ENCODE measurements around the gene DGKQ.

The DGKQ gene, protein sequence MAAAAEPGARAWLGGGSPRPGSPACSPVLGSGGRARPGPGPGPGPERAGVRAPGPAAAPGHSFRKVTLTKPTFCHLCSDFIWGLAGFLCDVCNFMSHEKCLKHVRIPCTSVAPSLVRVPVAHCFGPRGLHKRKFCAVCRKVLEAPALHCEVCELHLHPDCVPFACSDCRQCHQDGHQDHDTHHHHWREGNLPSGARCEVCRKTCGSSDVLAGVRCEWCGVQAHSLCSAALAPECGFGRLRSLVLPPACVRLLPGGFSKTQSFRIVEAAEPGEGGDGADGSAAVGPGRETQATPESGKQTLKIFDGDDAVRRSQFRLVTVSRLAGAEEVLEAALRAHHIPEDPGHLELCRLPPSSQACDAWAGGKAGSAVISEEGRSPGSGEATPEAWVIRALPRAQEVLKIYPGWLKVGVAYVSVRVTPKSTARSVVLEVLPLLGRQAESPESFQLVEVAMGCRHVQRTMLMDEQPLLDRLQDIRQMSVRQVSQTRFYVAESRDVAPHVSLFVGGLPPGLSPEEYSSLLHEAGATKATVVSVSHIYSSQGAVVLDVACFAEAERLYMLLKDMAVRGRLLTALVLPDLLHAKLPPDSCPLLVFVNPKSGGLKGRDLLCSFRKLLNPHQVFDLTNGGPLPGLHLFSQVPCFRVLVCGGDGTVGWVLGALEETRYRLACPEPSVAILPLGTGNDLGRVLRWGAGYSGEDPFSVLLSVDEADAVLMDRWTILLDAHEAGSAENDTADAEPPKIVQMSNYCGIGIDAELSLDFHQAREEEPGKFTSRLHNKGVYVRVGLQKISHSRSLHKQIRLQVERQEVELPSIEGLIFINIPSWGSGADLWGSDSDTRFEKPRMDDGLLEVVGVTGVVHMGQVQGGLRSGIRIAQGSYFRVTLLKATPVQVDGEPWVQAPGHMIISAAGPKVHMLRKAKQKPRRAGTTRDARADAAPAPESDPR

GRCh38 chr4:973431-974397 is at the start of gene DGKQ:
TSS of gene DGKQ (minus strand) at chr4:973569. CDS start at chr4:973482, 87 bp downstream.
- DNase-seq = no peak

DNA sequence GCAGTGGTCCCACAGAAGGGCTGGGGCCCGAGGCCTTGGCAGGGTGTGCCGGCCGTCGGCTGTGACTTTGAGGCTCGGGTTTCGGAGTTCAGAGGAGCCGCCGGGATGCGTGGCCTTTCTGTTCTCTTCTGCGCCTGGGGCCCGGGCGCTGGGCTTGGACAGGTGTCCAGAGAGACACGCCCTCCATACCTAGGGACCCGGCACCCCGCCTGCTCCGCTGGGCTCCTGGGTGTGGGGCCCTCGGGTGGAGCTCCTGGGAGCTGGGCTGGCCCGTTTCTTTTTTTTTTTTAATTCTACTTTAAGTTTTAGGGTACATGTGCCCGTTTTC is 49.3 kb upstream of the DGKQ start:
- no peak for DNase-seq

GRCh38 chr4:1022051-1022738 is 48.8 kb upstream of the DGKQ start:
- DNase-seq = no peak

DNA sequence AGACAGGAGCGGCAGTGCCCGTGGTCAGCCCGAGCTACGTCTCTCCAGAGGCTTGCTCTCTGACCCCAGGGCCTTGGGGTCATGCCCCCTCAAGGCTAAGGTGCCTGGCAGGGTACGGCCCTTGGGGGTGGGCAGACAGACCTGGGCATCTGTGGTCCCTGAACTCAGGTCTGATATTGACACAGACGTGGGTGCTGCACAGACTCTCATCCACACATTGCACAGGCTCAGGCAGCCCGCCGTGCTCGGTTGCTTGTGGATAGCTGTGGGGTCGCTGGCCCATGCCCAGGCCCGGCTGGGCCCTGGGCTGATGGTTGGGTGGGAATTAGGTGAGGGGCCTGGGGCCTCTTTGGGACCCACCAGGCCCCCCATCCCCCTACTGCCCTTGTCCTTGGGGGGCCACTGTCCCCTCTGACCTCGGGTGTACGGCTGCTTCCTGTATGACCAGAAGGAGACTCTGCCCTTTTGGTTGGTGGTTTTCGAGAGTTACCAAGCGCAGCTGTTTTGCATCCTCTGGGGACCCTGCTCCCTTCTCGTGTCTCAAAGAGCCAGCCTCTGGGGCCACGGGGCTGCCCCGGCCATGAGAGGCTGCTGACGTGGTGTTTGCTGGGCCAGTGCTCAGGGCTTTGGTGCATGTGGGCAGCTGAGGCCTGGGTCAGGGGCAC is 48.1 kb upstream of the DGKQ start:
- no peak for DNase-seq

GRCh38 chr4:1019729-1020470 is 46.5 kb upstream of the DGKQ start:
- no peak for DNase-seq

DNA sequence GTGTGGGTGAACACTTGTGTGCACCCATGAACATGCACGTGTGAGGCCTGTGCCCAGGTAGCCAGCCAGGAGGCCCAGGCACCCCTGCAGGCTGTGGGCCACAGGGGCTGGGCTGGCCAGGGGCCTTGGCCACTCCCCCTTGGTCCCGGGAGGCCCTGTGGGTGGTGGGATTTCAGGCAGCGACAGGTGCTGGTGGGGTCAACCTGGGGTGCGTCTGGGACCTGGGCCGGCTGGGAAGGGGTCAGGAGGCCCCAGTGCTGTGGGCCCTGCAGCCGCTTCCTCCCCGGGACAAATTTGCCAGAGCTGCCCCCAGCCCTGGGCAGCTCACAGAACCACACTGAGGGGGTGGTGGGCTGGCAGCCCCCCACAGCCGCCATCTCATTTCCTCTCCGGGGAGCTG is 46.0 kb upstream of the DGKQ start:
- no peak for DNase-seq

- DNase-seq = no peak
These were observed 45.0 kb upstream of the DGKQ start for GRCh38 chr4:1018147-1019020.

GRCh38 chr4:1017706-1018105 is 44.3 kb upstream of the DGKQ start:
- DNase-seq = no peak

- DNase-seq = no peak
These were observed 43.8 kb upstream of the DGKQ start for GRCh38 chr4:1017211-1017610.

GRCh38 chr4:1015746-1016145 is 42.4 kb upstream of the DGKQ start:
- DNase-seq = no peak

DNA sequence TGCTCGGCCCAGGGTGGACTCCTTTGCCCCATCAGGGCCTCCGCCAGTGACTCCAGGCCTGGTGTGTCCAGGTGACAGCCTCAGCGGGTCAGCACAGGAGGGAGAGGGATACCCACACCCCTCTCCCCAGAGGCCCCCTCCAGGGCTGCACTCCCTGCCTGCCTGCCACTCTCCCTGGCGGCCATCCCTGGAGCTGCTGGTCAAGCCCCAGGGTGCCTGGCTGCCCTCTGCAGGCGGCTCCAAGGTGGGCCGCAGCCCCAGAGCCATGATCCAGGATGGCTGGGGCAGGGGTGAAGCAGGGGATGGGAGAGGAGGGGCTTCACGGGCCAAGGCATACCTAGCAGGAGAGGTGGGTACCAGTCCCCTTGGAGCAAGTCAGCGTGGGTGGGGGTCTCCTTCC is 41.8 kb upstream of the DGKQ start:
- DNase-seq = no peak

- DNase-seq = no peak
These were observed 41.2 kb upstream of the DGKQ start for GRCh38 chr4:1014291-1015167.

DNA sequence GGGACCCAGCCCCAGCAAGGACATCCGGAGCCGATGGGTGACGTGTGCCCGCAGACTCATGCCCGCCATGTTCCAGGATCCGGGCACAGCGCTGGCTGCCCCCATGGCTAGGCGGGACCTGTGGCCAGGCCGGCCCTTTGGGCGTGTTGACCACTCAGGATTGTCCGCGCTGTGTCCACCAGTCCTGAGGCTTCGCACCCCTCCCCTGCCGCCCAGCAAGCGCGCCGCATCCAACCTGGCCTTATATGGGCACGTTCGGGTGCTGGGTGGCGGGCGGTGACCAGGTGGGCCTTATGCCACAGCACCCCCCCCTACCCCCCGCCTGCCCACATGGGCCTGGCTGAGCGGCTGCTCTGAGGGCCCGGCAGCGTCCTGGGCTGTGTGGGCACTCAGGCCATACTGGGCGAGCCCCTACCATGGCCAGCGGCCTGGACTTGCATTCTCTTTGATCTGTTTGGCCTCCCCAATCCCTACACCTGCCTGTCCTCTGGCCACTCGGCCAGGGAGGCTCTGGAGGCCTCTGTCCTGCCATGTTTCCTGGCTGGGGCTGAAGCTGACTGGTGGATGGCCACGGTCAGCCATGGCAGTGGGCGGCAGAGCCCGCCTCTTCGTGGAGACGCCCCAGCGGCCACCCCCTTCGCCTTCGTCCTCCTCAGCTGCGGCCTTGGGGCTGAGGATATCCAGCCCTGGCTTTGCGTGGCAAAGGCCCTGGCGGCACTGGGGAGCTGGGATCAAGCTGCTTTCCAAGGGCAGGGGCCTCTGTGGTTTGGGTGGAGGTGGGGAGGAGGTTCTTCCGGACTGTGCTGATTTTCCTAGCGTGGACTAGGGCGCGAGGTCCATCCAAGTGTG is 40.1 kb upstream of the DGKQ start:
- DNase-seq = no peak

DNA sequence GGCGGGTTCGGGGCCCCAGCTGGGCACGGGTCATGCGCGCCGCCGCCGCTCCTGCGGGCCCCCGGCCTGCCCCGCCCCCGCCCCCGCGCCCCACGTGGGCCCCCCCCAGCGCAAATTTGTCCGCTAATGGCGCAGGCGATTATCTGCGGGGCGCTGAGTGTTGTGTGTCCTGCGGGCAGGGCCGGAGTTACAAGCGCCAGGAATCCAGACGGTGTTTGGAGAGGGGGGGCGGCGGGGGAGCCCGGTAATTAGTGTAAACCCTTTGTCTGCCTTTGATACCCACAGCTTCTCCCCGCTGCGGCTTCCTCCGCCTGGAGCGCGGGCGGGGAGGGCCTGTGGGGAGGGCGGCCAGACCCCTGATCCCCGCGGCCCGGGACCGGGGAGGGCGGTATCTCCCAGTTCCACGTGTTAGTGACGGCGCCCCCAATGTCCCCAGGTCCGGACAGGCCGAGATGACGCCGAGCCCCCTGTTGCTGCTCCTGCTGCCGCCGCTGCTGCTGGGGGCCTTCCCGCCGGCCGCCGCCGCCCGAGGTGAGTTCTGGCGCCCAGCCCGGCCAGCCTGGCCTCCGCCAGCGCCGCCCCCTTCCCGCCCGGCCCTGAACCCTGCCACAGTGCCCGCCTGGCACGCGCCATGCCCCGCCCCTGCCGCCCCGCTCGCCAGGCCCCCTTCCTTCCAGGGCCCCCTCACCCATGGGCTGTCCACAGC is 38.8 kb upstream of the DGKQ start:
- DNase-seq = no peak

- DNase-seq = no peak
These were observed 38.3 kb upstream of the DGKQ start for GRCh38 chr4:1011666-1012033.

GRCh38 chr4:1011022-1011665 is 37.8 kb upstream of the DGKQ start, which contains the start of gene FGFRL1:
TSS of gene FGFRL1 (plus strand) at chr4:1011626. CDS start at chr4:1012486, 860 bp downstream.
- DNase-seq = no peak
